Adrenal gland (tissue), 12 donors: ENCODE measurements around the gene ARL4A. TPM values are rescaled to one million over a fixed set of nuclear protein-coding genes. Genes with fewer than 3 reads are reported as not detected.

Experiments
- DNase-seq, 7 donors: peaks; one replicate each; pipeline ENCODE4 v3.0.0-alpha.2; 2019 to 2020
- H3K27ac ChIP-seq, 5 donors: fragments of 200-600 bp; sonication (generic) in 4 of 5; 1 replicate in 3 of 5; 2 replicates in 2 of 5; pipeline versions ENCODE4 v1.5.1 to v1.8.0; 2016 to 2020; ENCODE audit warnings: mild to moderate bottlenecking in 1 of 5
- H3K27me3 ChIP-seq: fragments of 200-600 bp; 2 replicates; pipeline ENCODE4 v1.8.0; 2021
- H3K36me3 ChIP-seq, 2 donors: fragments of 200-600 bp; replicated peaks in 1 of 2; 1 replicate in 1 of 2; 2 replicates in 1 of 2; pipeline versions ENCODE4 v1.5.1 to v1.8.0; 2018 to 2022
- H3K4me1 ChIP-seq, 2 donors: fragments of 200-600 bp; replicated peaks in 1 of 2; 1 replicate in 1 of 2; 2 replicates in 1 of 2; pipeline versions ENCODE4 v1.5.1 to v1.8.0; 2018 to 2021
- H3K4me3 ChIP-seq, 4 donors: fragments of 200-600 bp; sonication (generic) in 3 of 4; one replicate each; pipeline ENCODE4 v1.5.1; 2016 to 2018
- H3K9me3 ChIP-seq, 3 donors: fragments of 200-600 bp; sonication (generic) in 1 of 3; replicated peaks in 1 of 3; 1 replicate in 2 of 3; 2 replicates in 1 of 3; pipeline versions ENCODE4 v1.5.1 to v1.8.0; 2016 to 2021
- CTCF ChIP-seq, 6 experiments: fragments of 450-650 bp in 4 of 6; fragments of 200-600 bp in 2 of 6; sonication (generic) in 1 of 6; IDR thresholded peaks; 1 replicate in 5 of 6; 2 replicates in 1 of 6; pipeline versions ENCODE4 v1.5.1 to v1.8.0; 2016 to 2021; ENCODE audit warnings: antibody characterized with exemption in 6 of 6, mild to moderate bottlenecking in 2 of 6, moderate library complexity in 1 of 6
- POLR2A ChIP-seq, 2 donors: fragments of 450-650 bp; IDR thresholded peaks; one replicate each; pipeline ENCODE4 v1.6.1; 2017; ENCODE audit warnings: antibody characterized with exemption in 2 of 2, mild to moderate bottlenecking in 2 of 2, moderate library complexity in 1 of 2
- WGBS, 4 donors: extraction: QIAGEN DNeasy Blood & Tissue Kit in 2 of 4; methylation state at CpG; one replicate each; pipeline versions ENCODE4 v1.1.5 to v1.1.7; 2013 to 2017; 5-methylcytosine and 5-hydroxymethylcytosine counted together
- intact Hi-C, 2 donors: fragments of 100-400 bp; cut with DNase I; formaldehyde crosslinking; loops; one replicate each; pipeline versions ENCODE4 v1.14.1 to v1.15.0; 2022 to 2023
- polyA plus RNA-seq, 3 donors: library from polyadenylated mRNA; stranded (reverse); fragments of 200-250 nt in 2 of 3; fragments of 350-450 nt in 1 of 3; fragmentation: Illumina TruSeq in 1 of 3; extraction: RNeasy Lipid Tissue Mini Kit (QIAGEN cat#74804) in 1 of 3; gene quantifications; one replicate each; pipeline ENCODE4 v1.2.3, GENCODE V29; 2013 to 2014
- total RNA-seq, 9 donors: library from RNA; depleted of rRNA in 4 of 9; stranded (reverse); fragments of >200 nt in 4 of 9; fragments of 120-200 nt in 1 of 9; fragmentation: NEBNext Ultra II Directional in 1 of 9; extraction: Animal tissue kit (Norgen Biotek cat#: 25700) in 1 of 9; gene quantifications; one replicate each; pipeline versions ENCODE4 v1.1.0 to v1.2.4, GENCODE V29; 2013 to 2023
- donor health status: healthy with polysubstance abuse.
- donor health status: Bipolar disorder and iron deficiency.
- donor health status: DM: yes; HTN: yes; CAD: no.
- donor health status: DM: no; HTN: no; CAD: no.
- donor health status: DM: no; HTN: no; CAD: no.
- donor health status: DM: yes; HTN: yes; CAD: no.

Gene ARL4A
- total and polyA plus RNA-seq, 12 donors: 7.7 to 27.8 (median 10.1) TPM

DNA sequence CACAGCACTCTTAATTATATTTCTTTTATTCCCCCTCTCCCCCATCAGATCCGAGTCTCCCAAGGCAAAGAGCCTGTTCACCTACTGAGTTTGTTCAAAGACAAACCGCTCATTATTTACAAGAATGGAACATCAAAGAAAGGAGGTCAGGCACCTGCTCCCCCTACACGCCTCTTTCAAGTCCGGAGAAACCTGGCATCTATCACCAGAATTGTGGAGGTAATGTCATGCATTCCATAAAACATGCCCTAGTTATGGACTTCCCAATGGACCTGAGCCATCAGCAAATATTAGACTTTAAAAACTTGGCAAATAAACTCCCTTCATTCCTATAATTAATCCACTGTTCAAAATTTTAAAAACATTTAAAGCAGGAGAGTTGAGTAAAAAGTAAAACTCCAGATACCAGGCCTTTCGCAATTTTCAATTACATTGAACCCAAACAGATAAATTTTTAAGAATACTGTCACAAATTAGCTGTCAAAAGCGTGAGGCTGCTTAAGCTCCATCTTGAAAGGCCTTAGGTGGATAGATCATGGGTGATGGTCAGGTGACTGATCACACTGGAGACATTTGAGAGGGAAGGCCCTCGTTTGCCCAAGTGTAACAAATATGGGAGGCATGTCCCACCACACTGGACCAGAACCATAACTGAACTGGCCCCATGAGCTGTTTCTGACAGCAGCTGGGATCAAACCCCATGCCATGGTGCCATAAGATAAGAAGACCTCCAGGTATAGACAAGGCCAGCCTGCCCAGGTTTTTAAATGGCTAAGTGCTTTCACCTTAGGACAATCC is 46.9 kb upstream of the ARL4A start:
- Histone ChIP-seq H3K4me3 (no peak overlapping the region), H3K36me3 (no peaks in the 10 kb centered on the region), H3K4me1 (no peaks in the 10 kb centered on the region), H3K27ac (no peak overlapping the region), H3K27me3 (no peaks in the 10 kb centered on the region), H3K9me3 (no peaks in the 10 kb centered on the region)
- DNase-seq: no peak
- intact Hi-C loops: no loop called here
- WGBS, 4 donors: 60 to 79% (median 75%) methylated on average over 7 of the region's 7 CpGs
- no peak for TF ChIP-seq POLR2A (IDR thresholded peaks at IDR 0.05)
- TF ChIP-seq CTCF (IDR thresholded peaks at IDR 0.05): no peak

- Histone ChIP-seq H3K9me3 (no peaks in the 10 kb centered on the region), H3K27ac (no peak overlapping the region), H3K36me3 (no peaks in the 10 kb centered on the region), H3K27me3 (no peaks in the 10 kb centered on the region), H3K4me1 (no peaks in the 10 kb centered on the region), H3K4me3 (no peak overlapping the region)
- intact Hi-C loops: no loop called here
- 59 to 94% (median 76%) methylated on average over 3 of the region's 3 CpGs for WGBS, 4 donors
- TF ChIP-seq POLR2A (IDR thresholded peaks at IDR 0.05) (no peak), CTCF (IDR thresholded peaks at IDR 0.05) (no peak)
- DNase-seq: no peak
These were observed 46.2 kb upstream of the ARL4A start for GRCh38 chr7:12641196-12641595.

DNA sequence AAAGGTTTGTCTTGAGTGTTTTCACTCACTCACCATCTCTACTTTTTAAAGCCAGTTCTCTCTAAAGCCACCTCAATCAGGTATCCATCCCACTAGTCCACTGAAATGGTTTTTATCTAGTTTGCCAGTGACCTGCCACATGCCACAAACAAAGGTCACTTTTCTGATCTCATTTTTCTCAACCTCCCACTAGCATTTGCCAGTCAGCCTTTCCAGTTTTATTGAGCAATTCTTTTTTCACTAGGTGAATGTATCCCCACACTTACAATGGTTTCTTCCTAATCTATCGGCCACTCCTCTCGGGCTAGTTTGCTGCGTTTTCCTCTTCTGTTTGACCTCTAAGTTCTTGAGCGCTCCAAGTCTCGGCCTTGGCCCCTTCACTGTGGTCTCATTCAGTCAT is 44.9 kb upstream of the ARL4A start:
- Histone ChIP-seq H3K36me3 (no peaks in the 10 kb centered on the region), H3K27ac (no peak overlapping the region), H3K4me3 (no peak overlapping the region), H3K9me3 (no peaks in the 10 kb centered on the region), H3K27me3 (no peaks in the 10 kb centered on the region), H3K4me1 (peaks cover 0 to 7% of the 10 kb centered on the region in 2 donors)
- no peak for TF ChIP-seq POLR2A (IDR thresholded peaks at IDR 0.05)
- TF ChIP-seq CTCF (IDR thresholded peaks at IDR 0.05): no peak
- 82 to 85% (median 83%) methylated on average over 5 of the region's 5 CpGs for WGBS, 4 donors
- no peak for DNase-seq
- intact Hi-C loops: no loop called here

DNA sequence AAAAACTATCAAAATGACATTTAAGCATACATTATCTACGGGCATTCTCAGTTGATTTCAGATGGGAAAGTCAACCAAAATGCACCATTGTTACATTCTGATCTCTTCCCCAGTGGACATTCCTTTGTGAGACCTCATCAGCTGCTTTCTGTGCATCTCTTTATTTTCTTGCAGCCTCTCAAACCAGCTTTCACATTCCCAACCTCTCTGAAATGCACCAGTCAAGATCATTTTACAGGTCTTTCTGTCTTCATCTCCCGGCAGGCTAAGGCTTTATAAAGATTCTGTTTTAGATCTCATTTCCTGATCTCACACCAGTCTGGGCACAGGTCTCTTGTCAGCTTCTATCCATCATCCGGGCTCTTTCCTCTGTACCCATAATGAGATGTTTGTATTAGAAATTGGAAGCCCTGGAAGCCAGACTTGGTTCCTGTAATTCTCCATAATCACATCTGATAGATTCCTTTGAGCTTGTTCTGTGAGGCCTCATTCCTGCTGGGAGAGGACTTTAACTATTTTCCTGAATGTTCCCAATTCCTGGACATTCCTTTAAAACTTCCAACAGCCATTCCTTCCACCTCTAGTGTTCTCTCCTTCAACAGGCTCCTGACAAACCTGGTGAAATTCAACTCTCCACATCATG is 44.3 kb upstream of the ARL4A start:
- Histone ChIP-seq H3K36me3 (no peaks in the 10 kb centered on the region), H3K9me3 (no peaks in the 10 kb centered on the region), H3K4me1 (peaks cover 0 to 8% of the 10 kb centered on the region in 2 donors), H3K4me3 (no peak overlapping the region), H3K27me3 (no peaks in the 10 kb centered on the region), H3K27ac (no peak overlapping the region)
- DNase-seq: no peak
- TF ChIP-seq POLR2A (IDR thresholded peaks at IDR 0.05) (no peak), CTCF (IDR thresholded peaks at IDR 0.05) (no peak)
- intact Hi-C loops: no loop called here
- WGBS, 4 donors: 78 to 87% (median 86%) methylated on average over 3 of the region's 3 CpGs
